GM12892 (cell line): Measurements from ENCODE around the gene TFB1M.

Experiments used
- POLR2A ChIP-seq: IDR thresholded peaks from 2 replicates; pipeline ENCODE4 v1.6.1; 2011; ENCODE audit warnings: low read depth, low read length, control low read depth
- TAF1 ChIP-seq: IDR thresholded peaks from 2 replicates; pipeline ENCODE4 v1.6.1; 2011; ENCODE audit warnings: low read depth, mild to moderate bottlenecking, control low read depth, low read length, borderline replicate concordance

GRCh38 chr6:155313602-155314091, 637 bp downstream of the TFB1M start:
- TF ChIP-seq TAF1, result no peak
- TF ChIP-seq POLR2A, result no peak
